Subcutaneous adipose tissue (tissue), 4 donors: ENCODE measurements around the gene KRT8. TPM values are rescaled to one million over a fixed set of nuclear protein-coding genes. Genes with fewer than 3 reads are reported as not detected.

Experiments
- CTCF ChIP-seq: fragments of 450-650 bp; IDR thresholded peaks from one replicate; pipeline ENCODE4 v1.5.1; 2016; ENCODE audit warnings: low read depth, mild to moderate bottlenecking, control low read depth, antibody characterized with exemption, moderate library complexity
- total RNA-seq, 4 donors: library from RNA; depleted of rRNA; stranded (reverse); fragments of >200 nt; gene quantifications; one replicate each; pipeline ENCODE4 v1.1.0, GENCODE V29; 2016

The KRT8 gene
- total RNA-seq, 4 donors from 2014 or later = 5.5 to 11.7 (median 8.7) TPM

GRCh38 chr12:52942901-52943181 is 38.0 kb upstream of the KRT8 start:
- TF ChIP-seq CTCF = no peak

- TF ChIP-seq CTCF = no peak
Measured at GRCh38 chr12:52942066-52942900, 37.4 kb upstream of the KRT8 start.

- TF ChIP-seq CTCF = no peak
Measured at GRCh38 chr12:52929538-52929937, 24.7 kb upstream of the KRT8 start.

- TF ChIP-seq CTCF = no peak
Measured at GRCh38 chr12:52927964-52928363, 23.1 kb upstream of the KRT8 start.

- no peak for TF ChIP-seq CTCF
Measured at GRCh38 chr12:52926596-52927234, 21.8 kb upstream of the KRT8 start.

- no peak for TF ChIP-seq CTCF
Measured at GRCh38 chr12:52925717-52926595, 21.1 kb upstream of the KRT8 start.
